NCI-H510A treated with DMSO at 0.1 percent for 48 hours (cell line): Measurements from ENCODE around the gene C1orf198.

Experiments
- DNase-seq: peaks from one replicate; lab custom pipeline; 2025; lab: John Stamatoyannopoulos, UW

C1orf198 gene

DNA sequence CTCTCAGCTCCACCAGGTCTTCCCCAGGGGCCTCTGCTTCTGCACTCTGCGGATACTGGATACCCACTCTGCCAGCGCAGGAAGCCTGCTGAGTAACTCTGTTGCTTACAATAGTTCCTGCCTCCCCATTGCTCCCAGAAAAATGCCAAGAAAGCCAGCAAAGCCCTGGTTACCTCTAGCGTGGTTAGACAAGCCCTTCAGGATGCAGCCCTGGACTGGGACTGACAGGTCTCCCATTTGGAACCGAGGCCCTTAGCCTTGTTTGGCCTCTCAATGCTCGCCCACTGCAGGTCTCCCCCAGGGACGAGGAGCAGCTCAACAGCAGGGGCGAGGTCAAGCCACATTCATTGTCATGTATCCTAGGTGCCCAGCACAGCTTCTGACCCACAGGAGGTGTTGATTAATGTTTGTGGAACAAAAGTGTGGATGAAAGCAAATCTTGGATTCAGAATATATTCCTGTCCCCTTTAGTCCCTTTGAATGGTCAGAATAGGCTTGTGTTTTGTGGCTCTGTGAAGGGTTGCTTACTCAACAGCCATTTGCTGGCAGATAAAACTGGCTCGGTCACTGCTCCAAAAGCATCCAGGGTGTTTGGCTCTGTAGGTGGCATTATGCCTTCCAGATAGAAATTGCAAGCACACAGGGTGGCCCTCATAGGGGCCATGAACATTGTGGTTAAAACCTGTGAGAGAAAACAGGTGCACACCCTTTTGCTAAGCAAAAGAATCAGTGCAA lies 58.9 kb downstream of the C1orf198 start:
- DNase-seq: no peak

DNA sequence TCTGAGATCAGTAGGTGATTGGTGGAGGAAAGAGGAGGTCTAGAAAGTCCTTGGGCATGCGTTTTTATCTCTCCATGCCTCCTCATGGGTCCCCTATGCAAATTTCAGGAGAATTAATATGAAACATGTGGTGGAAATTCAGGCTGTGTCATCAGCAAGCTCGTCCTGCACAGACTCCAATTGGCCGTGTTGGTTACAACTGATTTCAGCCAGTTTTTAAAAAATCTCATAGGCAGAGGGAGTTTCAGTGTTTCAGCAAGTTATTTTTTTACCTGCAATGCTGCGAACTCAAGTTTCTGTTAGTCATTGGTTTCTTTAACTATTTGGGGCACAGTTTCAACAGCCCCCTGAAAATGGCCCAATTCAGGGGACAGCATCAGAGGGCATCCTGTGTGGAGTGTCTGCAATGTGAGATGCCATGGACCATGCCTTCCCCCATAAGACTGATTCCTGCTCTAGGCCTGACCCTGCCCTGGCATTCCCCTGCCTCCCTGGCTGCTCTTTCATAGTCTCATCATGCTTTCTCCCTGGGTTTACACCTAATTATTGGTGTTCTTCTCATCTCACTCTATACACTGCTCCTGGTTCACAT lies 59.9 kb downstream of the C1orf198 start:
- no peak for DNase-seq

DNA sequence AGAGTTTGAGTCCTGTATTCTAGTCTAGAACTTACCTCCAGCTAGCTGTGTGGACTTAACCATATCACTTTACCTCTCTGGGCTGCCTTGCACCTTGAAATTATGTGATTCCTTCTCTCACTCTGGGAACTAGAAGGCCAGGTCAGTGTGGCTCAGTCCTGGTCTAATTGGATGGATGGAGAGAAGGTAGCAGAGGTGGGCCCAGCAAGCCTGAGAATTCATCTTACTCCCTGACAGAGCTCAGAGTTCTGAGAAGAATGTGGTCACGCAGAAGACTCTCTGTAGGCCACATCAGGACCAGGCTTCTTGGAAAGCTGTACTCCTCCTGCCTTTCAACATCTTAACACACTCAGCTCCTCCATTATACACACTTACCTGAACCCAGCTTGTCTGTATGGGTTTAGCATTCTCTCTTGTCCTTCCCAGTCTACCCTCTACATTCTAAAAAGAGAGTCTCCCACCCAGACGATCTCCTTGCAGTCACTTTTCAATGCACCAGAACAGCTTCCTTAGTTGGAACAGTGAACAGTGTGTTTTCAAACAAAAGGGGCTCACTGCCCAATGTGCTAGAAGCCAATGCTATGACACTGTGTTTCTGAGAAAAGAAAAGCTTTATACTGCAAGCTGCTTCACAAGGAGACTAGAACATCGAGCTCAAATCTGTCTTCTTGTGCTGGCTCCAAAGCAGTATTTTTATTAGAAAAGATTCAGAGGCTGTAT lies 60.6 kb downstream of the C1orf198 start:
- DNase-seq: no peak

DNA sequence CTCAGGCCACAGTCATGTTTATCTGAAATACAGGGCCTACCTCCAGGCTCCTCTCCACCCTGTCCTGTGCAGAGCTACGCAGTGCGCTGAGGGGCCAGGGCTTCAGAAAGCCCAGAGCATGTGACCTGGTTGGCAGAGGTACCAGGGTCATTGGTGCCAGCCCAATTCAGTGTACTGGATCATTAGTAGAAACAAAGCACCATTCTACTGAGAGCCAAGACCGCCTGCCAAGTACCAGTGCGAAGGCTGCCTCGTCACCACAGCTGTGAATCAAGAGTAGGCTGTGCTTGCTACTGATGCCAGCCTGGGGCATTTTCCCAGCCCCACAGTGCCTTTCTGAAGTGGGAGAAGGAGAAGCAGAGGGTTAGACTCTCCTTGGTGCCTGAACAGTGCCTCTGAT lies 61.3 kb downstream of the C1orf198 start:
- DNase-seq: no peak

DNA sequence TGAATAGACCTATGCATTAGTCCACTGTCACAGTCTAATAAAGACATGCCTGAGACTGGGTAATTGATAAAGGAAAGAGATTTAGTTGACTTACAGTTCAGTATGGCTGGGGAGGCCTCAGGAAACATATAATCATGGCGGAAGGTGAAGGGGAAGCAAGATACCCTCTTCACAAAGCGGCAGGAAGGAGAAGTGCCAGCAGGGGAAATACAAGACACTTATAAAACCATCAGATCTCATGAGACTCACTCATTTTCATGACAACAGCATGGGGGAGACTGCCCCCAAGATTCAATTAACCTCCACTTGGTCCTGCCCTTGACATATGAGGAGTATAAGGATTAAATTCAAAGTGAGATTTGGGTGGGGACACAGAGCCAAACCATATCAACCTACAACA lies 61.8 kb downstream of the C1orf198 start:
- DNase-seq: no peak

DNA sequence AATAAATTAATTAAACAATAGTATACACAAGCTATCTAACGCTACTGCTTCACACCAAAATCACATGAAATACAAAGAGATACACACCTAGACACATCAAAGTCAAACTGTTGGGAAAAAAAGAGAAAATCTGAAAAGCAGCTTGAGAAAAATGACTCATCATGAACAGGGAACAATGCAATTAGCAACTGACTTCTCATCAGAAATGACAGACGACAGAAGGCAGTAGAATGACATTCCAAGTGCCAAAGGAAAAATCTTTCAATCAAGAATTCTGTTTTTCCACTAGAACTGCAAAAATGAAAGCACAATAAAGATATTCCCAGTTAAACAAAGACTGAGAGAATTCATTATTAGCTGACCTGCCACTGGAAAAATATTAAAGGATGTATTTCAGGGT lies 63.9 kb downstream of the C1orf198 start:
- DNase-seq: no peak

DNA sequence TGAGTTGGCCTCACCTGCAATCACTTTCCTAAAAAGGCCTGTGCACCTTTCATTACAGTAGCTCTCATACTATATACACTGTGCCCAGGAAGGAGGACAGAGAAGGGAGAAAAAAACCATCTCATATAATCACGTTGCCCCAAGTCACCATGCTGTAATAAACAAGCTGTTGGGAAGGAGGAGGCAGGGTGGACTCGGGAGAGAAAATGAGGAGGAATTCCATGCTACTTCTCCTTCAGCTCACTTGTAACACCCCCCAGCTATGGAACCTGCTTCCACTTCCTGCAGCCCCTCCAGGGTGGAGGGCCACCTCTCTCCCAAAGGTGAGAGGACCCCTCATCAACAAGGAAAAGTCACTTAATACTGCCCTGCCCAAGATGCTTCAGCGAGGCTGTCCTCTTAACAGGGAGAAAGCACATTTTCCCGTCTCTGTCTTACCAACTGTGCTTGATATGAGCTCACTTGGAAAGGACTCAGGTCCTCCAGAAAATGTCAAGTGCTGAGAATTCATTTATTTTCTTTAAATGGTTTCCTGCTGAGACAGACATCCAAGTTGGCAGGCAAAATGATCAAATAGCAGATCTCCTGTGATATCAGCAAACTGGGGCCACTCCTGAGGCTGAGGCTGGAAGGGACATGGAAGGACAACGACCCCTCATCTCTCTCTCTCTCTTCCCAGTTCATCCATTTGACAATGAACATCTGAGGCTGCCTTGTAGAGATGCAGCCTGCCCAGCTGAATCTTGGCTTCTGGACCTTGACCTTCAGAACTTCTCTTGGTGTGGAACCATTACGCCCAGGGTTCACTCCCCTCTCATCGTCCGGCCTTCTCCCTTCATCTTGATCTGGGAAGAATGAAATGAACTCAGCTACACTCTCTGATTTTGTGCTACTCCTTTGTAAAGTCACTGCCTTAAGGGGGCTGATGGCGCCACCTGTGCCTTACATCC lies 67.2 kb downstream of the C1orf198 start:
- no peak for DNase-seq

DNA sequence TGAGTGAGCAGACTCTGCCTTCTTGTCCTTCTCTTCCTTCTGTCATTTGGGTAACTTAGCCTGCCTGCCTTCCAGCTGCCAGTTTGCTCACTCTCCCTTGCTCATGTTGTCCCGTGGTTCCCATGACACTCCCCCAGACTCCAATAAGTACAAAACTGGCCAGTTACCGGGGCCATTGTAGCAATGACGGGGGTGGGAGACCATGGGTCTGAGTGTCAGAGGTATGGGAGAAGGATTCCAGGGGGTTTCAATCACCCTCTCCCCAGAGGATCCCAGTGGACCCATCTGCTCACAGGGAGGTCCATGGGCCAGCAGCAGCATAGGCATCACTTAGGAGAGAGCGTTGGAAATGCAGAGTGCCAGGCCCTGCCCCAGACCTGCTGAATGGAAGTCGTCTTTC lies 69.8 kb downstream of the C1orf198 start:
- DNase-seq: no peak

DNA sequence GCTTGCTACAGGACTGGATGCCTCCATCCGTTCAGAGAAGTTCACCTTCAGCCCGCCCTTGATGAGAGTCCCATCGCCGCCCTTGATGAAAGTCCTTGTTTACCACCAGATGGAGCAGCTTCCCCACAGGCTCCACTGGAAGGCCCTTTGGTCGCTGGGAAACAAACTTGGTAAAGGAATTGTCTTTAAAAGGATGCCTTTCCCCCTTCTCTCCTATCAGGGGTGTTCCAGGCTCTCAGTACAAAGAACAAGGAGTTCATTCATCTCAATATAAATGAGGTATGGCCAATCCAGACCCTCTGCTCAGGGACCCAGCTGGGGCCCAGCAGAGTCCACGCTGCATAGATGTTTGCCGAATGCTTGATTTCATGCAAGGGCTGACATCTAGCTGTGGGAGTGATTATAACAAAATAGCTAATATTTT lies 70.4 kb downstream of the C1orf198 start:
- peak; percentile 30 for DNase-seq

DNA sequence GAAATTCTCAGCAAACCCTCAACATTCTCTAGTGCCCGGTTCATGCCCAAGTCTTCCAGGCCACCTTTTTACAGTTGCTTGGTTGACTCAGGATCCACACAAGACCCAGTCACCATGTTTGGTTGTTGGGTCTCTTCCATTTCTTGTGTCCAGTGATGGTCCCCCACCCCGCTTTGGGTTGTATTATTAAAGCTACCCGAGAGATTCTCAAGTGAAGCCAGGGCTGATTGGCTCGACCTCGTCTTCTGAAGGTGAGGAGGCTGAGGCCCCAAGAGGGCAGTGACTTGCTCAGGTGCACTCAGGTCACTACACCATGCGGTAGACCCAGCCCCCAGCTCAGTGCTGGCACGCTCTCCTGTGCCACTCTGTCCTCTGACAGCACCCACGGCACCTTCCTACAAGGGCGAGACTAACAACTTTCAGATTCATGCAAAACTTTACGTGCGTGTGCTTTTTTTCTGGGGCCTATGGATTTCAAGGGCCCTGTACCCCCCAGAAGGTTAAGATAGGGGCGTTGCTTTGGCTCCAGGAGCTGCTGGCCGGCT lies 70.9 kb downstream of the C1orf198 start:
- no peak for DNase-seq

DNA sequence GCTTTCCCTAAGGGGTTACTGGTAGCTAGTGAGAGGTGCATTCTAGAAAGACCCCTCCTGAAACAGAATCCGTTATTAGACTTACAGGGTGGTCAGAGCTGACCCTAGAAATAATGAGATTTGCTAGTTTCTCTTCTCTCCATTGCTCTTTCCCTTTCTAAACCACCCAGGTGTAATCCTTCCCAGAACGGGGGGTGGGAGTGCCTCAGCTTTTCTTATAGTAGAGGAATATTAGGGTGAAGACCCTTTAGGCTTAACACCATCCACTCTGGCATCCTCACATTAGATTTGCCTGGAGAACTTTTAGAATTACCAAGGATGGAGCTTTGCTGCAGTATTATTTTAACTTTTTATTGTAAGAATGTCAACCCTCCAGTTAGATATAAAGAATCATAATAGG lies 71.7 kb downstream of the C1orf198 start:
- no peak for DNase-seq

DNA sequence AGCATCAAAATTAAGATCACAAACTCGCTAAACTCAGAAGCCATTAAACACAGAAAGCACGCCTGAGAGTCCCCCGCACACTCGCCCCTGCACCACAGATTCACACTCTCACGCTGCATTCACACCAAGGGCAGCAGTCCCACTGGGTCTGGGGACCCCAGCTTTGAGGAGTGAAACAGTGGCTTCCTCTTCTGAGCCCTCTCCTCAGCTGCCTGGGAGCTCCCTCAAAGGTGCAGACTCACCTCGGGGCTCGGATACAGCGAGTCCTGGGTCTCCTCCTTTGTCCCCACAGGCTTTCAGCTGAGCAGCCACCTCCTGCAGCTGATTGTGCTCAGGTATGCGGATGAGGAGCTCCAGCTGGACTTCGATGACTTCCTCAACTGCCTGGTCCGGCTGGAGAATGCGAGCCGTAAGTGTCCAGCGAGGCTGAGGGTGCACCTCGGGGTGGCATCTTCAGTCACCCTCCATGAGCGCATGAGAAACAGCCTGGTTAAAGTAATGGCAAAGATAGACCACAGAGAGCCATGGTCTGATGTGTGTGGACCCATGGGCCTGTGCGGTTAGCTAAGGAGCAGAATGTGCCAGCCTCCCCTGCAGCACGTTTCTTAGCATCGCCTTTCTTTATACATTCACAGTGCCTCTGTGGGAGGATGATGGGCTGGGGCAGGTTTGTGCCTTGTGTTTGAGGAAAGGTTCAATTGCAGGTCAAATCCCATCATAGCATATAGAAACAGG lies 73.3 kb downstream of the C1orf198 start:
- DNase-seq: no peak

DNA sequence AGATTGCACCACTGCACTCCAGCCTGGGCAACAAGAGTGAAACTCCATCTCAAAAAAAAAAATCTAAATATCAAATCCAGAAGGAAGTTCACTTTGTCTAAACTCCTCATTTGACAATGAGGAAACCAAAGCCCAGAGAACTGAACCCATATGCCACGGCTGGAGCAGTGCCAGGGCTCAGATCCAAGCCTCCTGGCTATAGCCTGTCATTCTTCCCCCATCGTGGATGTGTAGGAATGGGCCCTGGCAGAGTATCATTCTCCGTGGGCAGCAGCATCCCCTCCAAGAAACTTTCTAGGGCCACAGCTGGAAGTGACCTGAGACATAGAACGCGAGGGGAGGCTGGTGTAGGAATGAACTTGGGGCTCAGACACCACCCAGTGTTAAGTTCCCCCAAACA lies 73.9 kb downstream of the C1orf198 start:
- no peak for DNase-seq

DNA sequence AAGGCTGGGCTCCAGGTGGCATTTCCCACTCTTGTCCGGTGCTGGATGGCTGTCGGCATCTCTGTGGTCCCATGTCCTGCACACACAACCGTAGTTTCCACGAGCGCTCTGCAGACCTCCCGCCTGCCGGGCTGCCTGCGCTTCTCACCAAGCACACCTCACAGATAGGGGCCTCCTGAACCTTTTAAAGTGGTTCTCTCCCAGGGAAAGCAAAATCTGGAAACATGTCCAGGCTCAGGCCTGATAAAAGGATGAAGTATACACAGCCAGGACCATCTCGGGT lies 74.9 kb downstream of the C1orf198 start:
- DNase-seq: no peak

DNA sequence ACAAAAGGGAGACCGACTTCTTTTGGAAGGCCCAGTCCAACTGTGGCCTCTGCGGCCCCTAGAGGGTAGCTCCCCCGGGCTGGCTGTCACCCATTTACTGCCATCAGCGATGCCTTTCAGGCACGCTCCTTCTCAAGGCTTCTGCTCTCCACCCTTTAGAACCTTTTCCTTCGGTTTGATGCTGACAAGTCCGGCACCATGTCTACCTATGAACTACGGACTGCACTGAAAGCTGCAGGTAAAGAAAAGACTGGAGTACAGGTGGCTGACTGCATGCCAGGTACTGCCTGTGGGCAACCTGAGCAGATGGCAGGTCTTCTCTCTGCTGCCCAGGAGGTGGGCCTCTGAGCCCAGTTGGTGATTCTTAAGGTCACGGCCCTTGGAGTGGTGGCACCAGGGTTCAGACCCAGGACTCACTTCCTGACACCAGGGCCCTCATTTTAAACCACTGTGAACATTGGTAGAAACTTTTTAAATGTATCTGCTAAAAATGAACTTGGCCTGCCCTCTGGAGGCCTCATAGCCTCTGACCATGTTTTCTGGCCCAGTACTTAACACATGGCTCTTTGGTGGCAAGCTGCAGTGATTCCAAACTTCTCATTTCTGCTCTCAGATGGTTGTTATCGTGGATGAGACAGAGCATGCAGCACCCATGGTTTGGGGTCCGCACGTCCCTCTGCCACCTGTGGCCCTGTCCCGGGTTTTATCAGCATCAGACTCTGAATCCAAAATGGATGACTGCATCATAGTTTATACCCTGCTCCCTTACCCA lies 75.4 kb downstream of the C1orf198 start:
- no peak for DNase-seq

DNA sequence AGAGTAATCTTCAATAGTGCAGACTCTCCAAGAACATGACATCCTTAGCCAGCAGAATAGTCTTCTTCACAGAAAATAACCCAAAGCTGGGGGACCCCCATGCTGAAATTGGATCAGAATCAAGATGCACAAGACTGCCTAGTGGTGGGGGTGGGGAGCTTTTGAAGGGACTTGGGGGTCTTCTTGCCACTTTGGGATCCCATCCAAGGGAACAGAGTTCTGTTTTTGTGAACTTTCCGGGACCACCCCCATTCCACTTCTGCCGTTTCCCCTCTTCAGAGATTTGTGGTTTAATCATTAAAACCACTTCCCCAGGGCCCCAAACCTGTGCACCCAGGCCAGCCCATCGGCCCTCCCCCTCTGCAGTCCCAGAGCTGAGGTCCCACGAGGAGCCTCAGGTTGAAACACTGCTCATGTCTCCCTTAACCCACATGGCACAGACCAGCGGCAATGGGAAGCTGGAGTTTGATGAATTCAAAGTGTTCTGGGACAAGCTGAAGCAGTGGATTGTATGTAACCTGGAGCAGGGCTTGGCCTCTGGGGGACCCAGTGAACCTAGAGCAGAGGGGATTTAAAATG lies 76.2 kb downstream of the C1orf198 start:
- DNase-seq: no peak

DNA sequence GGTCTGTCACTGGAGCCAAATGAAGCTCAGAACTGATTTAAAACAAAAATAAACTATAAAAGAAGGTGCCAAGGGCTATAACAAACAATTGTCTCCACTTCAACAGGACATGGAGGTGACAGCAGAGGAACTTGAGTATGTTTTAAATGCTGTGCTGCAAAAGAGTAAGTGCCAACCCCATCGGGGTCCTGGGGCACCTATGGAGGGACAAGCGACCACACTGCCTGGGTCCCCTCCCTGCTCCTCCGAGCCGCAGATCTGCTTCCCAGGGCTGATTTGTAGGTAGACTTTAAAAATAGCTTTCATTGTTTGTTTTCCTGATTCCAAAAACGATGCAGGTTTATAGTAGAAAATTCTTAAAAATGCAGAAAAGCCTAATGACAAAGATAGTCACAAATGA lies 78.3 kb downstream of the C1orf198 start:
- DNase-seq: no peak

DNA sequence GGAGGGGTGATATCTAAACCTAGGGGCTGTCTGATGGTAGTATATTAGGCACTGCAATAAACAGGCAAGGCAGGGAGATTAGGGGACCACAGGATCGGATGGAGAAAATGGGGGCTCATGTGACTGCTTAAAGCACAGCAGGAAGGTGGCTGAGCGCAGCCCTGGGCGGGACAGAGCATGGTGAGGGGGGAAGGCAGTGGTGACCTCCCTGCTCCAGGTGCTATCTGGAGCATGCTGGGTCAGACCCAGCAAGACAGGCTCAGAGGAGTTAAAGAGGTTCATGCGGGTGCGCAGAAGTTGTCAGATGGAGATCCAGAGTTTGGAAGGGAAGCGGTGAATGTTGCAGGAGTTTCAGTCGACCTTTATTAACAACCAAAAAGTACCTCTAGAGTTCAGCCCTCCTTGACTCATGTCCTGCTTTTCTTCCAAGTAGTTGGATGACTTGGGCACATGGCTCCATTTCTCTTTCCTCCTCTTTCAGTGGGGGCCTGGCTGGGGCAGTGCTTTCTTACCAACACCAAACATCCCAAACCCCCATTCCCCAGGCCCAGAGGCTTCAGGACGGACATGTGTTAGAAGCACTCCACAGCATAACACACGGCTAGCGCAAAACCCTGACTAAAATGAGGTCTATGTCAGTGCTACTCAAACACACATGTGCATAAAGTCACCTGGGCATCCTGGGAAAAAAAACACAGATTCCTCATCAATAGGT lies 79.6 kb downstream of the C1orf198 start:
- no peak for DNase-seq

DNA sequence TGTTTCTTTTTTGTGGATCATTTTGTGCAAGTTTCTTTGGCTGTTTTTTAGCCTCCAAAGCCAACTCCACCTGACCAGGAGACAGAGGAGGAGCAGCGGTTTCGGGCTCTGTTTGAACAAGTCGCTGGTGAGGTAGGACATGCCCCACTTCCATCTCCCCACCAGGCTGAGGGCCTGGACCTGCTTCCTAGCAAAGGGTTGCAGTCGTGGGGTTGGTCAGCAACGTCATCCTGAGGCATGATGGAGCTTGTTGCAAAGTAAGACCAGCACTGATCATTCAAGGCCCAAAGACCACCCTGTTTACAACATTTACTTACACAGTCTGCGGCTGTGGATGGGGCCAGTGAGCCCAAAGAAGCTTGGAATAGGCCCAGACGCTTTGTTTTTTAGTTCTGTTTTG lies 80.8 kb downstream of the C1orf198 start:
- DNase-seq: no peak
